Naive thymus-derived CD4-positive, alpha-beta T cell (primary cell): Measurements from ENCODE around the gene YJEFN3. TPM values are rescaled to one million over a fixed set of nuclear protein-coding genes. Genes with fewer than 3 reads are reported as not detected.

Source experiments
- polyA plus RNA-seq, 2 donors: library from polyadenylated mRNA; unstranded; fragments of 300-500 nt; fragmentation: Illumina TruSeq; gene quantifications; one replicate each; pipeline ENCODE4 v1.2.3, GENCODE V29; 2021
- total RNA-seq, 6 experiments: library from RNA in 5 of 6; stranded (reverse) in 5 of 6; gene quantifications; 1 replicate in 5 of 6; 2 replicates in 1 of 6; pipeline ENCODE4 v1.2.3 and lab custom pipeline; 2021 to 2026

The YJEFN3 gene
- total and polyA plus RNA-seq, 7 experiments from 2014 or later = 0.68 to 18.2 (median 9.2) TPM; not detected in 1

Other genes with a start within 250 kb of the YJEFN3 start
- gene SUGP1, start 208.4 kb upstream of the YJEFN3 start, total RNA-seq = 10 to 100 TPM; 59.7 to 96.6 (median 77.5) TPM
- 10 to 100 TPM; 36.0 to 40.8 TPM for gene SUGP1, start 208.4 kb upstream of the YJEFN3 start, polyA plus RNA-seq
- gene MAU2, start 208.1 kb upstream of the YJEFN3 start, total RNA-seq = 100 to 1,000 TPM in 4 of 5 experiments, 10 to 100 TPM in 1; 93.7 to 170 (median 136) TPM
- gene MAU2, start 208.1 kb upstream of the YJEFN3 start, polyA plus RNA-seq = 10 to 100 TPM; 16.5 to 29.3 TPM
- 100 to 1,000 TPM in 4 of 5 experiments, 10 to 100 TPM in 1; 97.9 to 123 (median 116) TPM for gene GATAD2A, start 123.2 kb upstream of the YJEFN3 start, total RNA-seq
- 10 to 100 TPM; 11.3 to 25.7 TPM for gene GATAD2A, start 123.2 kb upstream of the YJEFN3 start, polyA plus RNA-seq
- 10 to 100 TPM in 1 of 5 experiments, 1 to 10 TPM in 4; 3.3 to 11.3 (median 5.2) TPM for gene TSSK6, start 13.4 kb upstream of the YJEFN3 start, total RNA-seq
- gene TSSK6, start 13.4 kb upstream of the YJEFN3 start, polyA plus RNA-seq = 1 to 10 TPM; 1.4 to 4.2 TPM
- gene NDUFA13, start 12.7 kb upstream of the YJEFN3 start, total RNA-seq = 100 to 1,000 TPM; 172 to 362 (median 176) TPM
- 100 to 1,000 TPM; 363 to 380 TPM for gene NDUFA13, start 12.7 kb upstream of the YJEFN3 start, polyA plus RNA-seq
- under 1 TPM in 4 of 5 experiments, not detected in 1; 0.32 to 0.53 (median 0.49) TPM for gene CILP2, start 9.4 kb downstream of the YJEFN3 start, total RNA-seq
- under 1 TPM; 0.27 to 0.69 TPM for gene CILP2, start 9.4 kb downstream of the YJEFN3 start, polyA plus RNA-seq
- gene PBX4, start 89.8 kb downstream of the YJEFN3 start, total RNA-seq = 10 to 100 TPM; 22.6 to 42.7 (median 42.0) TPM
- gene PBX4, start 89.8 kb downstream of the YJEFN3 start, polyA plus RNA-seq = 1 to 10 TPM; 3.8 to 9.2 TPM
- 10 to 100 TPM; 64.4 to 91.7 (median 75.0) TPM for gene LPAR2, start 99.3 kb downstream of the YJEFN3 start, total RNA-seq
- gene LPAR2, start 99.3 kb downstream of the YJEFN3 start, polyA plus RNA-seq = 10 to 100 TPM; 16.5 to 43.2 TPM
- gene GMIP, start 114.7 kb downstream of the YJEFN3 start, total RNA-seq = 100 to 1,000 TPM in 3 of 5 experiments, 10 to 100 TPM in 2; 97.2 to 141 (median 109) TPM
- gene GMIP, start 114.7 kb downstream of the YJEFN3 start, polyA plus RNA-seq = 10 to 100 TPM; 32.9 to 68.6 TPM
- gene ATP13A1, start 134.8 kb downstream of the YJEFN3 start, total RNA-seq = 100 to 1,000 TPM in 2 of 5 experiments, 10 to 100 TPM in 3; 86.5 to 138 (median 98.9) TPM
- gene ATP13A1, start 134.8 kb downstream of the YJEFN3 start, polyA plus RNA-seq = 10 to 100 TPM; 22.2 to 52.7 TPM
- gene ZNF101, start 139.9 kb downstream of the YJEFN3 start, total RNA-seq = 100 to 1,000 TPM in 2 of 5 experiments, 10 to 100 TPM in 3; 67.8 to 202 (median 74.9) TPM
- 100 to 1,000 TPM; 113 to 143 TPM for gene ZNF101, start 139.9 kb downstream of the YJEFN3 start, polyA plus RNA-seq
- gene ZNF14, start 204.2 kb downstream of the YJEFN3 start, total RNA-seq = 10 to 100 TPM in 4 of 5 experiments, 1 to 10 TPM in 1; 7.0 to 35.0 (median 30.3) TPM
- 10 to 100 TPM; 15.6 to 17.6 TPM for gene ZNF14, start 204.2 kb downstream of the YJEFN3 start, polyA plus RNA-seq